Mucosa of rectum (tissue), 2 donors: ENCODE measurements around the gene PPIL1.

Source experiments
- H3K27ac ChIP-seq, 2 donors: one replicate each; pipeline ENCODE4 v1.7.0; 2013; ENCODE audit warnings: inconsistent platforms in 2 of 2, low read depth in 2 of 2, low read length in 2 of 2
- H3K27me3 ChIP-seq, 2 donors: one replicate each; pipeline ENCODE4 v1.7.0; 2013; ENCODE audit warnings: low read length in 2 of 2; ENCODE audit not compliant: control insufficient read depth in 2 of 2, insufficient read depth in 2 of 2
- H3K36me3 ChIP-seq, 2 donors: one replicate each; pipeline ENCODE4 v1.7.0; 2013; ENCODE audit warnings: low read length in 2 of 2; ENCODE audit not compliant: control insufficient read depth in 2 of 2, insufficient read depth in 2 of 2
- H3K4me1 ChIP-seq, 2 donors: one replicate each; pipeline ENCODE4 v1.7.0; 2013; ENCODE audit warnings: low read length in 2 of 2, mild to moderate bottlenecking in 1 of 2; ENCODE audit not compliant: control insufficient read depth in 2 of 2, insufficient read depth in 2 of 2
- H3K4me3 ChIP-seq, 2 donors: one replicate each; pipeline ENCODE4 v1.7.0; 2013; ENCODE audit warnings: low read length in 2 of 2
- H3K9ac ChIP-seq, 2 donors: one replicate each; pipeline ENCODE4 v1.7.0; 2013; ENCODE audit warnings: low read length in 2 of 2, low read depth in 1 of 2, mild to moderate bottlenecking in 1 of 2
- H3K9me3 ChIP-seq, 2 donors: one replicate each; pipeline ENCODE4 v1.7.0; 2013; ENCODE audit warnings: low read length in 2 of 2; ENCODE audit not compliant: control insufficient read depth in 2 of 2
- donor health status: healthy.
- donor health status: Normal muscosa, but diverticular disease.

PPIL1 gene

GRCh38 chr6:36805096-36805797 is 69.4 kb downstream of the PPIL1 start:
- H3K4me1 ChIP-seq, result no peaks in the 10 kb centered on the region
- peaks cover 2 to 4% of the 10 kb centered on the region in 2 donors for H3K27me3 ChIP-seq
- no peak overlapping the region for H3K9ac ChIP-seq
- no peaks in the 10 kb centered on the region for H3K9me3 ChIP-seq
- no peaks in the 10 kb centered on the region for H3K36me3 ChIP-seq
- H3K4me3 ChIP-seq, result no peak overlapping the region
- no peak overlapping the region for H3K27ac ChIP-seq
